ENCODE results near the gene CCDC138.

CCDC138 gene

DNA sequence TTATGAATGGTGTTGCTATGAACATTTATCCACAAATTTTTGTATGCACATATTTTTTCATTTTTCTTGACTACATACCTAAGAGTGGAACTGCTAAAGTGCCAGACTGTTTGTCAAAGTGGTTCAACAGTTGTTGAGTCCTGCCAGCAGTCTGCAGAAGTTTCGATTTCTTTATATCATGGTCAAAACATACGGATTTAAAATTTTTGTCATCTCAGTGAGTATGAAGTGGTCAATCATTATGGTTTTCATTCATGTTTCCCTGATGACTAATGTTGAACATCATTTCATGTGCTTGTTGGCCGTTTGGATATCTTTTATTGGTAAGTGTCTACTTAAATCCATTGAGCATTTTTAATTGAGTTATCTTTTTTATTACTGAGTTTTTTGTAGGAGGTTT lies 39.2 kb downstream of the CCDC138 start:
- DNase-seq: no peak

DNA sequence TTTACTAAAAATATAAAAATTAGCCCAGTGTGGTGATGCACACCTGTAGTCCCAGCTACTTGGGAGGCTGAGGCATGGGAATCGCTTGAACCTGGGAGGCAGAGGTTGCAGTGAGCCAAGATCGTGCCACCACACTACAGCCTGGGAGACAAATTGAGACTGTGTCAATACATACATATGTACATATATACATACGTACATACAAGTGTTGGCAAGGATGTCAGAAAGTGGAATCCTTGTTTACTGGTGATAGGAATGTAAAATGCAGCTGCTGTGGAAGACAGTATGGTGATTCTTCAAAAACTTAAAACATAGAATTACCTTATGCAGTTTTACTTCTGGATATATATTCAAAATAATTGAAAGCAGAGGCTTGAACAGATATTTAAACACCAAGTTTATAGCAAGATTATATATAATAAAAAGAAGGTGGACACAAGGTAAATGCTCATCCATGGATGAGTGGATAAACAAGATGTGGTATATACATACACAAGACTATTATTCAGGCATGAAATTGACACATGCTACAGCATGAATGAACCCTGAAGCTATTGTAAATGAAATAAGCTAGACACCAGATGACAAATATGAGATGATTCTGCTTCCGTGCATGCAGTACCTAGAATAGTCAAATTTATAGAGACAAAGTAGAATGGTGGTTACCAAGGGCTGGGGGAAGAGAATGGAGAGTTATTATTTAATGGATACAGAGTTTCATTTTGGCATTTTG lies 43.2 kb downstream of the CCDC138 start:
- DNase-seq: no peak

DNA sequence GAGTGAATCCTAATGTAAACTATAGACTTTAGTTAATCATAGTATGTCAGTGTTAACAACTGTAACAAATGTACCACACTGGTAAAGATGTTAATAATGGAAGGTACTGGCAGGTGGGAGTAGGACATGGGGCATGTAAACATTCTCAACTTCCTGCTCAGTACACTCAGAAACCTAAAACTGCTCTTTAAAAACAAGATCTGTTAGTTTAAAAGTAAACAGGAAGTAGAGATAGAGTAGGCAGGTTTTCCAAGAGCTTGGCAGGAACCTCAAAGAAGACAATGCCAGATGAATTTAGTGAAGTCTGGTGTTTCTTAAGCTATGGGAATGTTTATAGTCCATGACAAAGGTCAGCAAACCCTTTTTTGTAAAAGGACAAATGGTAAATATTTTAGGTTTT lies 46.6 kb downstream of the CCDC138 start:
- DNase-seq: no peak

DNA sequence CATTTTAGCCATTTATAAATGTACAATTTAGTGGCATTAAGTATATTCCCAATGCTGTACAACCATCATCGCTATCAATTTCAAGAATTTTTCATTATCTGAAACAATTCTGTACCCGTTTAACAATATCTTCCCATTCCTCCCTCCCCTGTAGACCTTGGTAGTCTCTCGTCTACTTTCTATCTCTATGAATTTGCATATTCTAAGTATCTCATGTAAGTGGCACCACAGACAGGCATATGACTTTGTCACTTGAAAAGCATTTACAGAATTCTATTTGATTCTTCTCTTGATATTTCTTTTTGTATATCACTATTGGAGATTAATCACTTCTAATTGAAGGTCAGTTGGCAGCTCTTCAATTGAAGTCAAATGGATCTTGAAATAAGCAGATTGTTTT lies 48.0 kb downstream of the CCDC138 start:
- no peak for DNase-seq

DNA sequence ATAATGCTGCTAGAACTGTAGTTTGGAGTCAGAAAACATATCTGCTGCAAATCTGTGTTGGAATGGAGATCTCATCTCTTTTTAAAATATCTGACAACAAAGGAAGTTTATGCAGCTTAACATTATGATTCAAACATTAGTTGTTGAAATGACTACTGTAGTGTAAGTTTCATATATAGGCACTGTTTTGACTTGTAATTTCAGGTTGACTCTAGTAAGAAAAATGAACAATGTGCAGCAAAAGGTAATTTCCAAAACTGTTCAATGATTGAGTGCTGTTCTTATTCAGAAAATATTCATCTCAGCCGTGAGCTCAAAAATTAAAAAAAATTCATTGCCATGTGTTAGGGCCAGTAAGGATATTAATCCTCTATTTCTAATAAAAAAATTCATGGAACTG lies 48.5 kb downstream of the CCDC138 start:
- DNase-seq: no peak

DNA sequence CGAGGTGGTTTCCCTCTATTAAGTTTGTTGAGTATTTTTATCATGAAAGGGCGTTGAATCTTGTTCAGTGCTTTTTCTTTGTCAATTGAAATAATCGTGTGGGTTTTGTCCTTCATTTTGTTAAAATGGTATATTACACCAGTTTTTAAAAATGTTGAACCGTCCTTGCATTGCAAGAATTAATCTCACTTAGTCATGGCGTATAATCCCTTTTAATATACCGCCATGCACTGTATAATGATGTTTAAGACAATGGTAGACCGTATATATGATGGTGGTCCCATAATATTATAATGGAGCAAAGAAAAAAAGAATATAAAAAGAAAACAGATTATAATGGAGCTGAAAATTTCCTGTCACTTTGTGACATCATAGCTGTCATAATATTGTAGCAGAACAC lies 50.6 kb downstream of the CCDC138 start:
- DNase-seq: no peak

DNA sequence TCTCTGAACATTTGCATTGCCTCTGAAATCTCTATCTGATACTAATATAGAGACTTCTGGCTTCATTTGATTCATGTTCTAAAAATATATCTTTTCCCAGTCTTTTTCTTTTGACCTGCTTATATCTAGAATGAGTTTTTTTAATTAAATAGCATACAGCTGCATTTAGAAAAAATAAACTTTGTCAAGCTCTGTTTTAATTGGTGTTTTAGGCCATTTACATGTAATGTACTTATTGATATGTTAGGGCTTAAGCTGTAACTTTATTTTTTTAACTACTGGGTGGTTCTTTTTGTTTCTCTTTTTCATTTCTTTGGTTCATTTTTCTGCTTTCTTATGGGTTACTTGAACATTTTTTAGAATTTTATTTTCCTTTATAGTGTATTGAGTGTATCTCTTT lies 54.9 kb downstream of the CCDC138 start:
- no peak for DNase-seq

DNA sequence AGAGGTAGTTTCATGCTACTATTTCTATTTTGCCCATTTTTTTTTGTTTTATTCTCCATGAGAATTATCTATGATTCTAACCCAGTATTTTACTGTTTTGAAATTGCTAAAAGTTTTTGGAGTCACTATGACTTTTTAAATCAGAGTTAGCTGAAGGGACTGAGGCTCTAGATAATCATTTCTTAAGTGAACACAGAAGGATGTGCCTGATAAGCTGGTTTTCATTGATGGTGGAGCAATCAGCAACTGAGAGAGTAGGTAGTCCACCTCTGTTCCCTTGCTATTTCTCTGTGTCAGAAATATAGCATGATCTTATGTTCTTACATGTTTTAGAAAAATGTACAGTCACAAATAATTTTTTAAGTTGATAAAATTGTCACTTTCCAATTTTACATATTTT lies 59.4 kb downstream of the CCDC138 start:
- DNase-seq: no peak

DNA sequence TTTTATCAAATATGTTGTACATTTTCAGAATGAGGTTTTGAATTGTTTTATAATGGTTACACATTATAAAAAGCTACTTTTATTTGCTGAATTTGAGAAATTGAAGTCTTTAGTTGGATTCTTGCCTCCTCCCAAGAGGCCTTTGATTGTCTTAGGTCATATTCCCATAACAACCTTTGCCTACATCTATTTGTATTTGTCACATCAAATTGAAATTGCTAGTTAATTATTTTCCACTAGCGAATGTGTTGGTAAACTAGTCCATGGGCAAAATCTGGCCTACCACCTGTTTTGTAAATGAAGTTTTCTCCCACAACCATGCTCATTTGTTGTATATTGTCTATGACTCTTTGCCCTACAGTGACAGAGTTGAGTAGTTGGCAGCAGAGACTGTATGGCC lies 60.4 kb downstream of the CCDC138 start:
- no peak for DNase-seq

DNA sequence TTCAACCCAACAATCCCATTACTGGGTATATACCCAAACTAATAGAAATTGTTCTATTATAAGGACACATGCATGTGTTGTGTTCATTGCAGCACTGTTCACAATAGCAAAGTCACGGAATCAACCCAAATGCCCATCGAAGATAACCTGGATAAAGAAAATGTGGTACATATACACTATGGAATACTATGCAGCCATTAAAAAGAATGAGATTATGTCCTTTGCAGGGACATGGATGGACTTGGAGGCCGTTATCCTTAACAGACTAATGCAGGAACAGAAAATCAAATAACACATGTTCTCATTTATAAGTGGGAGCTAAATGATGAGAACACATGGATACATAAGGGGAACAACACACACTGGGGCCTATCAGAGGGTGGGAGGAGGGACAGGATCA lies 65.8 kb downstream of the CCDC138 start:
- no peak for DNase-seq

DNA sequence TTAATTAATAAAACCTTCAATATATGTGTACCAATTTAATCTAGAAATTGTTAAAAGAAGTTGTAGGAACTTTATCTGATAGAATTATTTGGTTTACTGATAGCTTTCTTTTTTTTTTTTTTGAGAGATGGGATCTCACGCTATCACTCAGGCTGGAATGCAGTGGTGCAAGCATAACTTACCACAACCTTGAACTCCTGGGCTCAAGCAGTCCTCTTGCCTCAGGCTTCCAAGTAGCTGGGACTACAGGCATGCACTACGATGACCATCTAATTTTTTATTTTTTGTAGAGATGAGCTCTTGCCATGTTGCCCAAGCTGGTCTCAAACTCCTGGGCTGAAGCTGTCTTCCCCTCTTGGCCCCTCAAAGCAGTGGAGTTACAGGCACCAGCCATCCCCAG lies 66.8 kb downstream of the CCDC138 start:
- no peak for DNase-seq

DNA sequence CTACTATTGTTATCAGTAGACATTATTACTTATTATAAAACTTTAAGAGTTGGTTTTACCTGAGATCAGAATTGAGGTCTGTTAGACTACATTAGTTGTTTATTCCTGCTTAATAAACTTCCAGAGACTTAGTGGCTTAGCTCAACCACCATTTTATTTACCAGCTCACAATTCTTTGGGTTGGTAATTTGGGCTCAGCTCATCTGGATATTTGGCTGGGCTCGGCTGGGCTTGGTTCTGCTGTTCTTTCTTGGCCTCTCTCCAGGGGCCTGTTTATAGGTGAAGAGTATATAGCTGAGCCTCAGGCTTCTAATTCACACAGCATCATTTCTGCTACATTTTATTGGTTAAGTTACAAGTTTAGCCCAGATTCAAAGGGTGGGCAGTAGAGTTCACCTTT lies 67.9 kb downstream of the CCDC138 start:
- DNase-seq: no peak

DNA sequence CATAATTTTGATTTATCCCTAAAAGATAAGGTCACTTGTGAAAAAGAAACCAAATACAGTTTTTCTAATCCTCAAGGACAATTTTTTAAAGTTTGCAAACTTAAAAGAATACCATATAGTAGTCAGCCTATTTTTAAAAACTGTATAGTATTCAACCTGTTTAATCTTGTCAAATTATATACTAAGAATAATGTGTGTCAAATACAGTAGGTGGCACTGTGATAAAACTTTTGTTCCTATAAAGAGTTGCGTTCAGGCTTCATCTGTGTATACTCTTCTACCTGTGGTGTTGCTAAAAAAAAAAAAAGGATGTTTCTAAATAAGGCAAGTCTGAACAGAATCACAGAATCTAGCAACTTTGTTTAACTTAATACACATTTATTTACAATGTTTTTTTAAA lies 68.6 kb downstream of the CCDC138 start:
- no peak for DNase-seq

DNA sequence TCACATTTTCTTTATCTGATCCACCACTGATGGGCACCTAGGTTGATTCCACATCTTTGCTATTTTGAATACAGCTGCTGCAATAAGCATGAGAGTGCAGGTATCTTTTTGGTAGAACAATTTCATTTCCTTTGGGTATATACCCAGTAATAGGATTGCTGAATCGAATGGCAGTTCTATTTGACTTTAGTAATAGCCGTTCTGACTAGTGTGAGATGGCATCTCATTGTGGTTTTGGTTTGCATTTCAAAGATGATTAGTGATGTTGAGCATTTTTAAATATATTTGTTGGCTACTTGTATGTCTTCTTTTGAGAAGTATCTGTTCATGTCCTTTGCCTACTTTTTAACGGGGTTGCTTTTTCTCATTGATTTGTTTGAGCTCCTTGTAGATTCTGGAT lies 72.3 kb downstream of the CCDC138 start:
- DNase-seq: no peak

DNA sequence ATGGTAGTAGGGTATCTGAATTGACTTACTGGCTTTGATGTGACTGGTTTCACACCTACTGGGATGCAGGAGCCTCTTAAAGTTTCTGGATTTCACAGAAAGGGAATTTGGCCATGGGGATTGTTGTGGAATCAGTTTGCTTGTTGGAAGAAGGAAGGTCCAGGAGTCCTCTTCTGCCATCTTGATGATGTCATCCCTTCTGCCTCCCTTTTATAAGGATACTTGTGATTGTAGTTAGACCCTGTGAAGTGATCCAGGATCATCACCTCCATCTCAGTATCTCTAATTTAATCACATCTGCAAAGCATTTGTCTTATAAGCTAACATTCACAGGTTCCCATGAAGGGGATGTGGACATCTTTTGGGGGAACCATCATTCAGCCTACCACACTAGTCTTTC lies 79.5 kb downstream of the CCDC138 start:
- no peak for DNase-seq

DNA sequence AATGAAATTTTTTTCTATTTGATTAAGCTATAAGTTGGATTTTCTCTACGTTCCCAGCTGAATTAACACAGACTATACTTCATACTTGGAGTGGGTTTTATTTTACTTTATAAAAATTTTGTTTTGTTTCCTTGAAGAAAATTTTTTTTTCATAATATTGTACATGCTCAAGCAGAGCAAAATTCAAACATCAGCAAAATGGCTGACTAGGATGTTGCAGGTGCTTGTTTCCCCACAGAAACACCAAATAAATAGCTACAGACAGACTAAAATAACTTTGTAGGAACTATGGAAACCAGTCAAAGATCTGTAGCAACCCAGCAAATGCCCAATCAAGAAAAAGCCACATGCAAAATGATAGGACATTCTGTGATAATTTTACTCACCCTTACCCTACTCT lies 82.3 kb downstream of the CCDC138 start:
- DNase-seq: no peak

DNA sequence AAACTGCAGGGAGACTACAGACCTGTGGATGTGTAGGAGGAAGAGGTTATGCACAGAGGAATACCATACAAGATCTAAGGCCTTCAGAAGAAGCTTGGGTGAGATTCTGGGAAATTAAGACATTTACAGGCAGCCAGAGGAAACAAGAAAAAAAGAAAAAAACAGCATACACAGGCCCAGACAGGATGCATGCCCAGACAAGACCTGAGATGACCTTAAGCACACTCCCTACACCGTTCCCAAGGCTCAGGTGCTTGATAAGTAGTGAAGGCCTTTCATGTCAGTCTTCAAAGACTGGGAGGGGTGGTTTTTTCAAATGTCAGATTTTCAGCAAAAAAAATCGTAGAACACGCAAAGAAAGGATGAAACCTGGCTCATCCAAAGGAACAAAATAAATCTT lies 83.0 kb downstream of the CCDC138 start:
- DNase-seq: no peak

DNA sequence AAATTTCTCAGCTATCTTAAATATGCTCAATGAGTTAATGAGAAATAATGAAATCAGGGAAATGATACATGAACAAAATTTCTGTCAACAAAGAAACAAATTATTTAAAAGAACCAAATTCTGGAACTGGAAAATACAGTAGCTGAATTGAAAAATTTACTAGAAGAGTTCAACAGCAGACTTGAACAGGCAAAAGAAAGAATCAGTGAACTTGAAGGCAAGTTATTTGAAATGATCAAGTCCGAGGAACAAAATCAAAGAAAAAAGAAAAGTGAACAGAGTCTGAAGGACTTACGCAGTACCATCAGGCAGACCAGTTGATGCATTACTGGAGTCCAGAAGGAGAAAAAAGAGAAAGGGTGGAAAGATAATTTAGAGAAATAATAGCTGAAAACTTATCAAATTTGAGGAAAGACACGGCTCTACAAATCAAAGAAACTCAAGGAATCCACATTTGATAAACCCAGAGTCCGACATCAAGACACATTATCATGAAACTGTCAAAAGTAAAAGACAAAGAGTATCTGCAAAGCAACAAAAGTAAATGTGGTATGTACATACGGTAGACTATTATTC lies 83.6 kb downstream of the CCDC138 start:
- no peak for DNase-seq

DNA sequence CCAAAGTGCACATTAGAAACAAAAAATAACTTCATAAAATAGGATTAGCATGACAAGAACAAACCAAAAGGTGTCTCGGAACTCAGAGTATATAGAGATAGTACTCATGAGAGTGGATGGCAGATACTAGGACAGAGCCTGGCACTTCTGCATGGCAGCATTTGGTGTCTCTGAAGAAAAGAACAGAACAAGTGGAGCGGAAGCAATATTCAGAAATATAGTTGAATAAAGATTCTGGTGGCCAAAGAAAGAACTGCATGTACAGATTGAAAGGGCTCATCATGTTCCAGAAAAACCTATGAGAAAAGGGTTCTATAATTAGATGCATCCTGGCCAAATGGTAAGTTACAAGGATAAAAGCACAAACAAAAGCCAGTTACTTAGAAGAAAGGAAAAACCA lies 90.9 kb downstream of the CCDC138 start:
- no peak for DNase-seq

DNA sequence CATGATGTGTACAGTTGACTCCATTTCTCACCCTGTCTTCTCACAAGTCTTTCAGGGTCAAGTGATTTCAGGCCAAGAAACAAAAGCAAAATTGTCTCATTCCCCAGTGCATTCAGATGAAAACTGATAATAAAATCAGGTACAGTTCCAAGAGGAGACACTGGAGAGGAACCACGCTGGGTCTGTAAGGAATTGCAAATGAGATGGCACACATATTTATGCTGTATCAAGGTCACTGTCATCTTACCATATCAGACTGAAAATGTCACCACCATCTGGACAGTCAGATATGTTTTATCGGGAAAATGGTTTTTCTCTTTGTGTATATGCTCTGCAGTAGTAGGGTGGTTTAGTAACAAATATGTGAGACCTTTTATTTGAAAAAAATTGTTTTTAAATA lies 91.7 kb downstream of the CCDC138 start:
- no peak for DNase-seq

DNA sequence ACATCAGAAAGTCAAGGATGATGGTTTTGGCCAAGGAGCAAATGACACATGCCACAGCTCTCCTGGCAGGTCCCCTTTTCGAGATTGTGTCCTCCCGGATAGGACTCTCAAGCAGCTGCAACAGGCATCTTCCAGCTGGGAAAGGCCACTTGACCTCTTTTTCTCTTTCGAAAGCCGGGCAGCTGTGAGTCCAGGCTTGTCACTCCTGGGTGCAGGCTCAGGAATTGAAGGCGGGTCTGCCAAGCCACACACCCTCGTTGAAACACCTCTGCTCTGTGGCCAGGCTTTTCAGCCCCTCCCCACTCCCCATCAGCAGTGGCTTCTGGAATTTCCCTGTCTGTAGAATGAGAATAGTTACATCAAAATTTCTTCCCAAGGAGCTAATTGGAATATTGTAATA lies 98.0 kb downstream of the CCDC138 start:
- no peak for DNase-seq

DNA sequence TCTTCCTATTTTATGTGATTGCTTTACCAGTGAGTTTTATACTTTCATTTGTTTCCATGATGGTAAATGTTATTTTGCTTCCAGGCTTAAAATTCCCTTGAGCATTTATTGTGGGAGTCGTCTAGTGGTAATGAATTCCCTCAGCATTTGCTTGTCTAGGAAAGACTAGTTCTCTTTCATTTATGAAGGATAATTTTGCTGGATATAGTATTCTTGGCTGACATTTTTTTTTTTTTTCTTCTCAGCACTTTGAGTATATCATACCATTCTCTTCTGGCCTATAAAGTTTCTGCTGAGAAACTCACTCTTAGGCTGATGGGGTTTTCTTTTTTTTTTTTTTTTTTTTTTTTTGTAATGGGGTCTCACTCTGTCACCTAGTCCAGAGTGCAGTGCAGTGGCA lies 103.3 kb downstream of the CCDC138 start:
- no peak for DNase-seq

DNA sequence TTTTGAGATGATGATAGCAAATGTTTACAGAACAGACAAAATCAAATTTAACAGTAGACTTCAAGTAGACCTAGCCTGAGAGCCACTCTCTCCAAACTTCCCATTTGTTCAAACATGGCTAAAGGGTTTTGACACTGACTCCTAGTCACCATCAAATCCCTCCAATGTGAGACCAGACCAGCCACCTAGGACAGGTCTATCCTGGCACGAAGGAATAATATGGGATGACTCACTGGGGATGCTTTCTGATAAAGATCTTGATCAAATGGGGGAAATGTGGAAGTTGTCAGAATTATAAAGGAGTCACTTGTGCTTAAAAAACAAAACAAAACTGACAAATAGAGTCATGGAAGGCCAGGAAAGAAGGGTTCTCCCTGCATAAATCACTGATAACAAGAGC lies 106.7 kb downstream of the CCDC138 start:
- DNase-seq: no peak

DNA sequence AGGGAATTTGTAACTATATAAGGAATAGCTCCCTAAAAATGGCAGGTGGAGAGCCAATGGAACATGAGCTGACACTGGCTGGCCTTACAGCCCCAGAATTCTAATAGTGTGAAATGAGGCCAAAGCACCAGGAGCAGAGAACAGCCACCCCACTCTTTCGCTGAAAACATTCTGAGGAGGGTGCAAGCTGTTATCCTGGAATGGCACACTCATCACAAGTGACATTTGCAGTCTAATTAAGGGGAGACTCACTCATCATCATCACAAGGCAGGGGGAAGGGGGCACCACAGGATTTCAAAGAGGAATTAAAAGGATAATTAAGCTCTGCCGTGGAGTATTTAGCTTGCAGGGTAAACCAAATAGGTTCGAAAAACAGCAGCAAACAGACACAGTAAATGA lies 108.2 kb downstream of the CCDC138 start:
- no peak for DNase-seq

DNA sequence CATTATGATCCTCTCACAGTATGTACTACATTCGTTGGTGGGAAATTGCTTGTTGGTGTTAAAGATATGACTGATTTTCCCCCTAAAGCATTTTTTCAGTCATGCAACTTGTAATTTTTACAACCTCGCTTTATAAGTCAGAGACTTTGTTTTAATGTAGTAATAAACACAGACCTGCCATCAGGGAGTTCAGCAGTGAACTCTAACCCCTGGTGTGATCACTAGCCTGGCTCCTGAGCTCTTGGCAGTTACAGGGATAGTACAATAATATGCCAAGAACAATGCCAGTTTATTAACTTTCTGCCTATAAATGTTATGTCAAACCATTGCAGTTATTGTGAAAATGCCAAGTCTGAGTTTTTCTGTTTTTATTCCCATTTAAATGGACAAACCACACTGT lies 108.6 kb downstream of the CCDC138 start:
- DNase-seq: no peak
